NOMO-1 treated with dmso at 0.1 percent for 144 hours (cell line): ENCODE results near the gene MTCL3.
A peak's percentile ranks its signal among the peaks of the same experiment; 100 is the strongest.

Experiments
- DNase-seq: peaks from one replicate; lab custom pipeline; 2025; ENCODE audit not compliant: unreplicated experiment; lab: John Stamatoyannopoulos, UW

MTCL3 gene

GRCh38 chr6:127515234-127515793 is 3.8 kb downstream of the MTCL3 start:
- no peak for DNase-seq

DNA sequence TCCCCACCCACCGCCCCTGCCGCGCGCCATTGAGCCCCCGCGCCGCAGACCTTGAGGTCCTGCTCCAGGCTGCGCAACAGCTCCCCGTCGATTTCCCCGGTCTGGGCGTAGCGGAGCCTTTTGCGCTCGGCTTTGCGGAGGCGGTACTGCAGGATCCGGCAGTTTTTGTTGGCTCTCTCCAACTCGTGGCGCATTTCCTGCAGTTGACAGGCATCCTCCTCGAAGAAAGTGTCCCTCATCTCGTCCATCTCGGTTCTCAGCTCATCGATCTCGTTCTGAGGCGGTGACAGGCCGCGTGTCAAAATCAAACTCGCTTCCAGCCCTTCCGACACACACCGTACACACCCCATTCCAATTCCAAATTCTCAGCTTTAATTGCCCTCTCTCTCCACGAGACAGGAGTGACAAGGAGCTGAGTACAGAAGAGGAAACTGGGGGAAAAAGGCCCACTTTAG is 4.3 kb downstream of the MTCL3 start:
- DNase-seq: no peak

- no peak for DNase-seq
These were observed 4.9 kb downstream of the MTCL3 start for GRCh38 chr6:127514179-127514772.

DNA sequence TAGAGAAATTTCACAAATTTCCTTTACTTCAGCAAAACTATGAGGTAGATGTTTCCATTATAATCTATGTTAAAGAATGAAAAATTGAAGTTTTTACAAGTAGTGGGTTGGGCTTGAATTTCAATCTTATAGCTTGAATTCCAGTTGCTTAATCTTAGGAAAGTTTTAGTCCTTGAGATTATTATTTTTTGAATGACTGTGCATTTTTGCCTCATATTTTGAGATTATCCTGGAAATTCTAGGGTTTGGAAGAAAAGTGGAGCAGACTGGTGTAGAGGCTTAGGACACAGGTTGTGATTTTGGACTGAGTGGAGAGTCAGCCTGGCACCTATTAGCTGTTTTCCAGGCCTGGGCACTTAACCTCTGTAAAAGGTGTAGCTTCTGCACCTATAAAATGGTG is 5.7 kb downstream of the MTCL3 start:
- no peak for DNase-seq

- no peak for DNase-seq
These were observed 8.3 kb downstream of the MTCL3 start for GRCh38 chr6:127510876-127511275.

GRCh38 chr6:127506894-127507293 is 12.2 kb downstream of the MTCL3 start:
- DNase-seq: no peak

GRCh38 chr6:127503022-127503421 is 16.1 kb downstream of the MTCL3 start:
- no peak for DNase-seq

DNA sequence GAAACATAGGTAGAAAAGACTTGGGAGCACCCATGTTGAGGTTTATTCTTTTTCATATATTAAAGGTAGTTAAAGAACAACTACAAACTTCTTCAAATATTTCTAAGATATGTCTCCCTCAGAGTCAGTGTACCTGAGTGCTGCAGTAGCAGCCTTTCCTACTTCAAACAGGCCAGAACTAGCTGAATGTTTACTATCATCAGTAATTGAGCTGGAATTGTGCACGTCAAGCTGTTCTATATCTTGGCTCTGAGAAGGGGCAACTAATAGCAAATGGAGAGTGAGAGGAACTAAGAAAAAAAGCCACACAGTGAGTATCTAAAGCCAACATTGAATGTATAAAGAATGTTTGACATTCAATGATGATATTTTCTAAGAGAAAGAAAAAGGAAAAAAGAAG is 21.7 kb downstream of the MTCL3 start:
- no peak for DNase-seq

- no peak for DNase-seq
These were observed 22.7 kb downstream of the MTCL3 start for GRCh38 chr6:127496471-127496870.

GRCh38 chr6:127494240-127494767 is 24.8 kb downstream of the MTCL3 start:
- no peak for DNase-seq

GRCh38 chr6:127489248-127489647 is 29.9 kb downstream of the MTCL3 start:
- no peak for DNase-seq

GRCh38 chr6:127486934-127487333 is 32.2 kb downstream of the MTCL3 start:
- no peak for DNase-seq

GRCh38 chr6:127484212-127484863 is 34.8 kb downstream of the MTCL3 start:
- peak; percentile 3 for DNase-seq

- no peak for DNase-seq
These were observed 35.6 kb downstream of the MTCL3 start for GRCh38 chr6:127483399-127484055.

DNA sequence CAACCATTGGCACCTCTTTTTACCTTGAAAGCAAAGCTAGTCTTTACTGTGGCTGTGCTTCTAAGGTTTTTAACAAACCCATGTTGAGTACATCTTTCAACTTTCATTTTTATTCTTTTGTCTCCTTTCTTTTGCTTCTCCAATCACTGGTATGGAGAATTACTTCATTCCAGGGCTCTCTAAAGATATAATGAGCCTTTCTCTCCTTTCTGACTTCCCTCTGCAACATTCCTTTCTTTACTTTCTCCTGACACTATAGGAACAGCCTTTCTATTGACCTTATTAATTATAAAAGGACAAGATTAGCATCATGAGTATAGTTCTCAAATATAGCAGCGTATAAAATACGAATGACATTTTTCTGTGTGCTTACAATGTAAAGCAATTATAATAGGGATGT is 36.8 kb downstream of the MTCL3 start:
- DNase-seq: no peak

DNA sequence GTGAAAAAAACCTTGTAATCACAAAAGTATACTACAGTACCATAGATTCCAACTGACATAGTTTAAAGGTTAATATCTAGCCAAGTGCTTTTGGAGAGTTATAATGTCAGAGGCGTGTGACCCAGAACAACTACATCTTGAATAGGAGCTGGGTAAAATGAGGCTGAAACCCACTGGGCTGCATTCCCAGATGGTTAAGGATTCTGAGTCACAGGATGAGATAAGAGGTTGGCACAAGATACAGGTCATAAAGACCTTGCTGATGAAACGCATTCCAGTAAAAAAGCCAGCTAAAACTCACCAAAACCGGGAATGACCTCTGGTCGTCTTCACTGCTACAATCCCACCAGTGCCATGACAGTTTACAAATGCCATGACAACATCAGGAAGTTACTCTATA is 37.5 kb downstream of the MTCL3 start:
- DNase-seq: no peak

DNA sequence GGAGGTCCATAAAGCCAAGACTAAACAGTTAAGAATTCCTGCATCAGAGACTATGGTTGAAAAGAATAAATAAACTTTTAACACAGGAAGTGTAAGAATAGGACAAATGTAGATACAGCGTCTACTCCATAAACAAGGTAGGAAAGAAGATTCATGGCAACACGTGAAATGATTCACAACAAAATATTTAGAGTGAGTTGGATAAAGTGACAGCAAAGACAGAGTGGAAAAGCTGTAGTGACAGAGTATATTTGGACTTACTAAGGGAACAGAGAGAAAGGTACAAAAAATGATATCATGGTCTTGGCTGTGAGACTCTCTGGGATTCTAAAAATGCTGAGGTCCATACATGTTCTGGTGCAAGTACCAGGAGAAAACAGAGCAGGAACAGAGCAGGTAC is 38.0 kb downstream of the MTCL3 start:
- DNase-seq: no peak

GRCh38 chr6:127477658-127478057 is 41.5 kb downstream of the MTCL3 start:
- no peak for DNase-seq

- no peak for DNase-seq
These were observed 43.3 kb downstream of the MTCL3 start for GRCh38 chr6:127475823-127476176.

- DNase-seq: no peak
These were observed 43.9 kb downstream of the MTCL3 start for GRCh38 chr6:127475135-127475822.
